Fibroblast of villous mesenchyme (primary cell): ENCODE measurements around the gene TENT5C. TPM values are rescaled to one million over a fixed set of nuclear protein-coding genes. Genes with fewer than 3 reads are reported as not detected.
A peak's percentile ranks its signal among the peaks of the same experiment; 100 is the strongest.

Source experiments
- DNase-seq: peaks from one replicate; pipeline ENCODE4 v3.0.0-alpha.2; 2010; ENCODE audit warnings: low read depth
- H3K4me3 ChIP-seq: 2 replicates; pipeline ENCODE4 v1.5.1; 2011; ENCODE audit warnings: low read depth, mild to moderate bottlenecking, low read length
- CTCF ChIP-seq: IDR thresholded peaks from 2 replicates; pipeline ENCODE4 v1.5.1; 2012; ENCODE audit warnings: low read depth, mild to moderate bottlenecking, low read length; ENCODE audit not compliant: insufficient read depth
- total RNA-seq: library from RNA; depleted of rRNA; stranded (reverse); fragments of >200 nt; gene quantifications from 2 replicates; pipeline ENCODE4 v1.2.3, GENCODE V29; 2012

The TENT5C gene
- total RNA-seq, 1 donor, result 4.3 TPM

DNA sequence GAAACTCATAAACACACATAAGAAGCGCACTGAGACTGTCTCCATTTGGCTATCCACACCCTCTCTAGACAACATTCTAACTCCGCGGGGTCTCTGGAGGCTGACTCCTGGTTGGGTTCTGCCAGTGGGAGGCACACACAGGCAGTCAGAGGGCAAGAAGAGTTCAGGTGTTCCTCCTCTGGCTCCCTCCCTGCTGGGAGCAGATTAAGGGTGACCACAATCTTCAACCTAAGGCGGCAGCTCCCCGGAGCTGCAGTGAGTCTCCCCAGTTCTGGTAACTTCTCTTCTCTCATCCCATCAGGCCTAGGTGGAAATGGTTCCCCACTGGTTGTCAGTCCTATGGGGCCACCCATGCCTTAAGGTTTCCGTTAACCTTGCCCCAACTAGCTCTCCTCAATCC, 7.4 kb upstream of the TENT5C start:
- TF ChIP-seq CTCF, result no peak
- DNase-seq, result no peak
- H3K4me3 ChIP-seq, result no peak overlapping the region

GRCh38 chr1:117599286-117600221, 6.3 kb upstream of the TENT5C start:
- DNase-seq, result no peak
- H3K4me3 ChIP-seq, result no peak overlapping the region
- no peak for TF ChIP-seq CTCF

DNA sequence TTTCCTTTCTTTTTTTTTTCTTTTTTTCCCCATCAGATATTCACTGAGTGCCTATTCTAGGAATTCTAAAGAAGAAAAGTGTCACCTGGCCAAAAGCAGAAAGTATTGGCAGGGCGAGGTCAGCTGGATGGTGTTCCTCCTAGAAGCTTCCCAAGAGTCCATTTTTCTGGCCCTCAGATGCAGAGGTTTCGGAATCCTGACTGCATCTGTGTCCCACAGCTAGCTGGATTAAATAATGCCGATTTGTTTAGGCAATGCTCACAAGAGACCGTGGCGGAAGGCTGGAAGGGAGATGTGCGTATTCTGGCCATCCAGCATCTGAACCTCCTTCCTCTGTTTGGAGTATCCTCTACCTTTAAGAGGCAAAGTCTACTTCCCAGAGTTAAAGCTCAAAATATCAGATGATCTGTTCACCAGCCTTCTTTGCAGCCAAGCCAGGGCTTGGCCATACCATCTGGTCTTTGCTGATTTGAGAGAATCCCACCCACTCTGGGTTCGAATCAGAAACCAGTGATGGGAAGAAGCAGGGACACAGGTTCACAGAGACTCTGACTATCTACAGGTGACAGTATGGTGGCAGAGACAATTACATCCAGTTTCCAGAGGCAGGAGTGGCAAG, 5.4 kb upstream of the TENT5C start:
- no peak for TF ChIP-seq CTCF
- no peak overlapping the region for H3K4me3 ChIP-seq
- no peak for DNase-seq

DNA sequence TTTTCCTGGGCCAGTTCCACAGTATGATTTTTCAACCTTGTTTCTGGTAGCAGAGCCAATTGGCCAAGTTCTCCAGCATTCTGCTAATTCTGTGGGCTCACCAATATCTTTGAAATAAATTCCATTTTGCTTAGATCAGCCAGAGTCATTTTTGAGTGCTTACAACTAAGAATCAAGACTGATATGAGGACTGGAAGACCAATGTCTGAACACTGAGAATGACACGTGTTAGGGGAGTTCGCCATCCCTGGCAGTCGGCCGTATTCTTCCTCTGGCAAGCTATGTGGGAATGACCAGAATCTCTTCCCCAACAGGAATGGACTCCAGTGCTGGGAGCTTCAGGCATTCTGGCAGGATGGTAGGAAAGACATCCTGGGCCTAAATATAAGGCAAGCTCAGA, 4.9 kb upstream of the TENT5C start:
- no peak for TF ChIP-seq CTCF
- DNase-seq, result no peak
- no peak overlapping the region for H3K4me3 ChIP-seq

DNA sequence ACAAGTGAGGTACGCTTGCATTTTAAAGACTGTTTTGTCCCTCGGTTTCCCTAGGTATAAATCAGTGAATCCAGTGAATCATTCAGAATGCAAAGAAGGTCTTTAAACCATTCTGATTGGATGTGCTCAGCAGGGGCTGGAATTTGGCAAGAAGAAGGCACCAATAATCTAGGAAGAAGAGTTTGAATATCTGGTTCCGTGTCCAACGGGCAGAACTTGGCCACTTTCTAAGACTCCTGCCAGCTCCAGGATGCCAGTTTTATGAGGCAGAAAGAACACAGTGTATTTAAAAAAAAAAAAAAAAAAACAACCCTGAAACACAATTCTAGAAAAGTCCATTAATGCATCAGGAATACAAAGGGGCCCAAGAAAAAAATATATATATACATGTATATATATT, 3.0 kb upstream of the TENT5C start:
- no peak for DNase-seq
- no peak for TF ChIP-seq CTCF
- H3K4me3 ChIP-seq, result no peak overlapping the region

DNA sequence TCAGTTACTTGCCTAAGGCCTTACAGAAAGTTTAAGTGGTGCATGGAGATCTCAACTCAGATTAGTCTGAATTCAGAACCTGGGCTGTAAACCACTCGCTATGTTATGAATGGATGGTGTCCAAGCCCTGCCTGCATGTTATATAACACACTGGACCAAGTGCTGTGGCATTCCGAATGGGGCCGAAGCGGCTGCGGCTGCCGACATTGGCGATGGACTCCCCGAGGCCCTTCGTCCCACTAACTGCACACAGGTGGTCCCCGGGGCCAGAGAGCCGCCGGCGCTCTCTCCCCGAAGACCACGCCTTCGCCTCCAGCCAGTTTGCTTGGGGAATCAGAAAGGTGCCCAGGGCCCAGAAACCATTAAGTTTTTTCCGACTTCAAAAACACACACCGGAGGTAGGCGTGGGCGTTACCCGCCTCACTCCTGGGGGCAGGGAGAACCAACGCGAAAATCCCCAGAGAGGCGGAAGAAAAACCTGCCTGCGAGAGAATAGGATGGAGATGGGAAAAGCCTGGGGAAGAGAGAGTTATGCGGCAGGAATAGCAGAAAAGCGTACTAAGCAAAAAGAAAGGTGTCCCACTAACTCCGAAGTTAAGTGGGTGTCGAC, 579 bp upstream of the TENT5C start:
- no peak for TF ChIP-seq CTCF
- H3K4me3 ChIP-seq, result peak overlapping the region; percentile 95
- peak; percentile 13 for DNase-seq
